Upper lobe of left lung (tissue), 4 donors: Measurements from ENCODE around the gene SPATA17.

Experiments
- POLR2A ChIP-seq, 4 donors: fragments of 450-650 bp; IDR thresholded peaks; one replicate each; pipeline ENCODE4 v1.5.1; 2016 to 2017; ENCODE audit warnings: antibody characterized with exemption in 4 of 4, mild to moderate bottlenecking in 2 of 4
- POLR2AphosphoS5 ChIP-seq, 2 donors: sonication (generic); formaldehyde crosslinking; IDR thresholded peaks; one replicate each; pipeline ENCODE4 v1.5.1; 2017; ENCODE audit warnings: antibody characterized with exemption in 2 of 2
- TF ChIP-seq, protein P1 (sequence below), 6 experiments: fragments of 450-650 bp in 4 of 6; fragments of 200-600 bp in 2 of 6; sonication (generic) in 2 of 6; IDR thresholded peaks; one replicate each; pipeline ENCODE4 v1.5.1; 2016 to 2019; ENCODE audit warnings: antibody characterized with exemption in 6 of 6

DNA sequence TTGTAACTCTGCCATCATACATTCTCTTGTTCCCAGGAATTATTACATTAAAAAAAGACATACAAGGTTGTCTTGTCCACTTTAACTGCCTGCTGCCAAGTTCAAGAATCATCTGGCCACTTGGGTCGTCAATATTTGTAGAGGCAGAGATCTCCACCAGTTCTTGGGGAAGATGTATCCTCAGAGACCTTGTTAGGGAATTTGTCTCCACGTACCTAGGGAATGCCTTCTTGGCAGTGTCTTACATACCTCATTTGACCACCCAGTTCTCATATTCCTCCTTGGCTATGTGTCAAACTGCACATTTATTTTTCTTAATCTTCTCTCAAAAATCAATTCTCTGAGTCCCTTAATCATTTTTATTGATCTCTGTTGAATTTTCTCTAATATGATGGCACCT, 266.0 kb downstream of the SPATA17 start:
- TF ChIP-seq, protein P1, sequence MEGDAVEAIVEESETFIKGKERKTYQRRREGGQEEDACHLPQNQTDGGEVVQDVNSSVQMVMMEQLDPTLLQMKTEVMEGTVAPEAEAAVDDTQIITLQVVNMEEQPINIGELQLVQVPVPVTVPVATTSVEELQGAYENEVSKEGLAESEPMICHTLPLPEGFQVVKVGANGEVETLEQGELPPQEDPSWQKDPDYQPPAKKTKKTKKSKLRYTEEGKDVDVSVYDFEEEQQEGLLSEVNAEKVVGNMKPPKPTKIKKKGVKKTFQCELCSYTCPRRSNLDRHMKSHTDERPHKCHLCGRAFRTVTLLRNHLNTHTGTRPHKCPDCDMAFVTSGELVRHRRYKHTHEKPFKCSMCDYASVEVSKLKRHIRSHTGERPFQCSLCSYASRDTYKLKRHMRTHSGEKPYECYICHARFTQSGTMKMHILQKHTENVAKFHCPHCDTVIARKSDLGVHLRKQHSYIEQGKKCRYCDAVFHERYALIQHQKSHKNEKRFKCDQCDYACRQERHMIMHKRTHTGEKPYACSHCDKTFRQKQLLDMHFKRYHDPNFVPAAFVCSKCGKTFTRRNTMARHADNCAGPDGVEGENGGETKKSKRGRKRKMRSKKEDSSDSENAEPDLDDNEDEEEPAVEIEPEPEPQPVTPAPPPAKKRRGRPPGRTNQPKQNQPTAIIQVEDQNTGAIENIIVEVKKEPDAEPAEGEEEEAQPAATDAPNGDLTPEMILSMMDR (IDR thresholded peaks at IDR 0.05), result no peak
- TF ChIP-seq POLR2AphosphoS5 (IDR thresholded peaks at IDR 0.05) (no peak), POLR2A (IDR thresholded peaks at IDR 0.05) (no peak)
